ENCODE data around the gene CRK.

CRK gene

DNA sequence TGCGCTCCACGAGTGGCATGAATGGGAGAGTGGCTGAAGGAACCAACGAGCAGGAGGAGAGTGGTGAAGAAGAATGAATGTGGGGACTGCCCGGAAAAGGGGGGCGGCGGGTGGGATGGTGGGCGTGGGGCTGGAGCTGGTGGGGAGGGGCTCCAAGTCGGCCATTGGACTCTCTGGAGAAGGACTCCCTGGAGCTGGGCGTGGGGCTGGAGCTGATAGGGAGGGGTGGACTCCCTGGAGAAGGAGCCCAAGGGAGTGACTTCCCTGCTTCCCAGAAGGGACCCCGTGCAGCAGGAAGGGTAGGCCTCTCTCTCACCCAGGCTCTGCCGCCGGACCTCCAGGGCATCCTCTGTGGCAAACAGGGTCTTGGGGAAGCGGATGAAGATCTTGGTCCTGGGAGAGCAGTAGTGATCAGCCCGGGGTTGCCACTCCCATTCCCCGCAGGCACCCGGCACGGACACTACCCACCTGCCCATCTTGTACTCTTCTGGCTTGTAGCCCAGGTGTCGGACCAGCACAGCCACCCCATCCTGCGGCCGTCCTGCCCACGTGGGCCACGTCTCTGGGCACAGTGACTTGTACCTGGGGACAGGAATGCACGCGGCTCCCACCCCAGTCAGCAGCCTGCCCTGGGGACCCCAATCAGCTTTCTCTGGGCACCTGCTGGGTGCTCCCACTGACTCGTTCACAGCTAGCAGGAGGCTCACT, 14.9 kb upstream of the CRK start:
- no peak for TF ChIP-seq TCF12 (IDR thresholded peaks at IDR 0.05; ENCODE audit: low read depth)
- TF ChIP-seq CEBPB (IDR thresholded peaks at IDR 0.05) = no peak
- TF ChIP-seq RAD21 (IDR thresholded peaks at IDR 0.05; ENCODE audit: low read depth) = no peak
- TF ChIP-seq ZBTB7A (IDR thresholded peaks at IDR 0.05; ENCODE audit: low read depth) = no peak
- TF ChIP-seq, protein P1, sequence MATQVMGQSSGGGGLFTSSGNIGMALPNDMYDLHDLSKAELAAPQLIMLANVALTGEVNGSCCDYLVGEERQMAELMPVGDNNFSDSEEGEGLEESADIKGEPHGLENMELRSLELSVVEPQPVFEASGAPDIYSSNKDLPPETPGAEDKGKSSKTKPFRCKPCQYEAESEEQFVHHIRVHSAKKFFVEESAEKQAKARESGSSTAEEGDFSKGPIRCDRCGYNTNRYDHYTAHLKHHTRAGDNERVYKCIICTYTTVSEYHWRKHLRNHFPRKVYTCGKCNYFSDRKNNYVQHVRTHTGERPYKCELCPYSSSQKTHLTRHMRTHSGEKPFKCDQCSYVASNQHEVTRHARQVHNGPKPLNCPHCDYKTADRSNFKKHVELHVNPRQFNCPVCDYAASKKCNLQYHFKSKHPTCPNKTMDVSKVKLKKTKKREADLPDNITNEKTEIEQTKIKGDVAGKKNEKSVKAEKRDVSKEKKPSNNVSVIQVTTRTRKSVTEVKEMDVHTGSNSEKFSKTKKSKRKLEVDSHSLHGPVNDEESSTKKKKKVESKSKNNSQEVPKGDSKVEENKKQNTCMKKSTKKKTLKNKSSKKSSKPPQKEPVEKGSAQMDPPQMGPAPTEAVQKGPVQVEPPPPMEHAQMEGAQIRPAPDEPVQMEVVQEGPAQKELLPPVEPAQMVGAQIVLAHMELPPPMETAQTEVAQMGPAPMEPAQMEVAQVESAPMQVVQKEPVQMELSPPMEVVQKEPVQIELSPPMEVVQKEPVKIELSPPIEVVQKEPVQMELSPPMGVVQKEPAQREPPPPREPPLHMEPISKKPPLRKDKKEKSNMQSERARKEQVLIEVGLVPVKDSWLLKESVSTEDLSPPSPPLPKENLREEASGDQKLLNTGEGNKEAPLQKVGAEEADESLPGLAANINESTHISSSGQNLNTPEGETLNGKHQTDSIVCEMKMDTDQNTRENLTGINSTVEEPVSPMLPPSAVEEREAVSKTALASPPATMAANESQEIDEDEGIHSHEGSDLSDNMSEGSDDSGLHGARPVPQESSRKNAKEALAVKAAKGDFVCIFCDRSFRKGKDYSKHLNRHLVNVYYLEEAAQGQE (IDR thresholded peaks at IDR 0.05; ENCODE audit: low read depth) = no peak
- TF ChIP-seq NFIC (IDR thresholded peaks at IDR 0.05) = no peak
- TF ChIP-seq TAF1 (IDR thresholded peaks at IDR 0.05; ENCODE audit: low read depth) = no peak
- no peak for TF ChIP-seq USF1 (IDR thresholded peaks at IDR 0.05)
- no peak for TF ChIP-seq FOXM1 (IDR thresholded peaks at IDR 0.05; ENCODE audit: borderline replicate concordance, low read depth)
- TF ChIP-seq CREB1 (IDR thresholded peaks at IDR 0.05; ENCODE audit: low read depth) = no peak
- TF ChIP-seq YY1 (IDR thresholded peaks at IDR 0.05; ENCODE audit: low read depth) = no peak
- no peak for TF ChIP-seq TEAD4 (IDR thresholded peaks at IDR 0.05)

DNA sequence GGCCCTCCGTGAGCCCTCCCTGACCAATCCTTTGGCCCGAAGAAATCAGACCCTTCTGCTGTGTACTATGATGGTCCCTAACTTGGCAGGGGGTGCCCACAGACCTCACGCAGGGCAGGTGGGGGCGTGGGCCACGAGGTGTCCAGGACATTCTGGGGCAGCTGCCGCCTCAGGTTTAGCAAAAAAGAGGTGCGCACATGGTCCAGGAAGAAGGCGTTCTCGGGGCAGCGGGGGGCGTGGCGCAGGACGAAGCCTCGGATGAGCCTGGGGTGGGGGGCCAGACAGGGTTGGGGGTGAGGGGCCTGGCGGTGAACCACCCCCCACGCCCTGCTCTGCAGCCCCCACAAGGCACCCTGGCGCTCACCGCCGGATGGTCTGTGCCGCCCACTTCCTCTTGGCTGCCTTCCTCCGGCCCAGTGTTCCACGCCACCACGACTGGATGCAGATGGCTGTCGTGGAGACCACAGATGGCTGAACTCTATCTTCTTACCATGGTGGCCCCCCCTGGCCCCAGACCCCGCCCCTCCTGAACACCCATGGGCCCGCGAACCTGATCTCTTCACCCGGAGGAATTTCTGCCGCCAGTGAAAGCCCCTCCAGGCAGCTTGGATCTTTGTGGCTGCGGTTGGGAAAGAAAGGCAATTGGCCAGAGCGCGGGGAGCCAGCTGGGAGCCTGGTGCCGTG, 14.2 kb upstream of the CRK start:
- TF ChIP-seq CREB1 (IDR thresholded peaks at IDR 0.05; ENCODE audit: low read depth) (no peak), YY1 (IDR thresholded peaks at IDR 0.05; ENCODE audit: low read depth) (no peak), ZBTB7A (IDR thresholded peaks at IDR 0.05; ENCODE audit: low read depth) (no peak), CEBPB (IDR thresholded peaks at IDR 0.05) (no peak)
- TF ChIP-seq, protein P1 (IDR thresholded peaks at IDR 0.05; ENCODE audit: low read depth) = no peak
- TF ChIP-seq, protein P2, sequence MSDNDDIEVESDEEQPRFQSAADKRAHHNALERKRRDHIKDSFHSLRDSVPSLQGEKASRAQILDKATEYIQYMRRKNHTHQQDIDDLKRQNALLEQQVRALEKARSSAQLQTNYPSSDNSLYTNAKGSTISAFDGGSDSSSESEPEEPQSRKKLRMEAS (IDR thresholded peaks at IDR 0.05) = no peak

DNA sequence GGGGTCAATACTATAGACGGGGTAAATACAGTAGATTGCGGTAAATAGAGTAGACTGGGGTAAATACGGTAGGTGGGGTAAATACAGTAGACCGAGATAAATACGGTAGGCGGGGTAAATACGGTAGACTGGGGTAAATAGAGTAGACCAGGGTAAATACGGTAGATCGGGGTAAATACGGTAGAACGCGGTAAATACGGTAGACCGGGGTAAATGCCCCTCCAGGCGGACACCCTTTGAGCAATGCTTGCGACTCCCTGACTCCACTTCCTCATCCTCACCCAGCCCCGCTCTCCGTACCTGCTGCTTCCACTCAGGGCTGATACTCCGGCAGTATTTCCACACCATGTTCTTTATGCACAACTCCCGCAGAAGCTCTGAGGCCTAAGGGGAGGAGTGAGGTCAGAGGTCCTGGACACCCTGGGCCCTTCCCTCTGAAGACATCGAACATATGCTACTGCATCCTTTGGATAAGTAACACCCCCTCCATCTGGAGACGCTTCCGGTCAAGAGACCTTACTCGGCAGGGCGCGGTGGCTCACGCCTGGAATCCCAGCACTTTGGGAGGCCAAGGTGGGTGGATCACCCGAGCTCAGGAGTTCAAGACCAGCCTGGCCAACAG, 13.3 kb upstream of the CRK start:
- TF ChIP-seq ZBTB7A (IDR thresholded peaks at IDR 0.05; ENCODE audit: low read depth) = no peak
- no peak for TF ChIP-seq USF1 (IDR thresholded peaks at IDR 0.05)
- TF ChIP-seq TEAD4 (IDR thresholded peaks at IDR 0.05) = no peak
- no peak for TF ChIP-seq TAF1 (IDR thresholded peaks at IDR 0.05; ENCODE audit: low read depth)
- no peak for TF ChIP-seq RAD21 (IDR thresholded peaks at IDR 0.05; ENCODE audit: low read depth)
- no peak for TF ChIP-seq CEBPB (IDR thresholded peaks at IDR 0.05)
- no peak for TF ChIP-seq FOXM1 (IDR thresholded peaks at IDR 0.05; ENCODE audit: borderline replicate concordance, low read depth)
- TF ChIP-seq YY1 (IDR thresholded peaks at IDR 0.05; ENCODE audit: low read depth) = no peak
- no peak for TF ChIP-seq EGR1 (IDR thresholded peaks at IDR 0.05)
- TF ChIP-seq TCF12 (IDR thresholded peaks at IDR 0.05; ENCODE audit: low read depth) = no peak
- TF ChIP-seq, protein P2 (IDR thresholded peaks at IDR 0.05) = no peak
- no peak for TF ChIP-seq NFIC (IDR thresholded peaks at IDR 0.05)
- no peak for TF ChIP-seq EP300 (IDR thresholded peaks at IDR 0.05; ENCODE audit: borderline replicate concordance)
- no peak for TF ChIP-seq CREB1 (IDR thresholded peaks at IDR 0.05; ENCODE audit: low read depth)
- TF ChIP-seq, protein P1 (IDR thresholded peaks at IDR 0.05; ENCODE audit: low read depth) = no peak

Data from Ishikawa (cell line).